HG03108 (cell line): ENCODE results near the gene SNX20.

ENCODE experiments used
- ATAC-seq: cut with Tn5 transposase; IDR thresholded peaks from one replicate; pipeline ENCODE4 v1.9.1; 2021; ENCODE audit warnings: moderate library complexity; ENCODE audit not compliant: unreplicated experiment

SNX20 gene, protein sequence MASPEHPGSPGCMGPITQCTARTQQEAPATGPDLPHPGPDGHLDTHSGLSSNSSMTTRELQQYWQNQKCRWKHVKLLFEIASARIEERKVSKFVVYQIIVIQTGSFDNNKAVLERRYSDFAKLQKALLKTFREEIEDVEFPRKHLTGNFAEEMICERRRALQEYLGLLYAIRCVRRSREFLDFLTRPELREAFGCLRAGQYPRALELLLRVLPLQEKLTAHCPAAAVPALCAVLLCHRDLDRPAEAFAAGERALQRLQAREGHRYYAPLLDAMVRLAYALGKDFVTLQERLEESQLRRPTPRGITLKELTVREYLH

GRCh38 chr16:50681021-50681885, at the start of gene SNX20:
TSS of gene SNX20 (minus strand) at chr16:50681312. CDS start at chr16:50677526, 3,786 bp downstream.
- ATAC-seq, result peak; percentile 52

GRCh38 chr16:50724306-50724705, 43.2 kb upstream of the SNX20 start:
- ATAC-seq, result no peak

GRCh38 chr16:50722960-50723359, 41.8 kb upstream of the SNX20 start:
- no peak for ATAC-seq

- no peak for ATAC-seq
These were observed 41.3 kb upstream of the SNX20 start for GRCh38 chr16:50722405-50722737.

- ATAC-seq, result no peak
These were observed 40.7 kb upstream of the SNX20 start for GRCh38 chr16:50721549-50722404.

GRCh38 chr16:50719401-50720337, 38.6 kb upstream of the SNX20 start:
- no peak for ATAC-seq

DNA sequence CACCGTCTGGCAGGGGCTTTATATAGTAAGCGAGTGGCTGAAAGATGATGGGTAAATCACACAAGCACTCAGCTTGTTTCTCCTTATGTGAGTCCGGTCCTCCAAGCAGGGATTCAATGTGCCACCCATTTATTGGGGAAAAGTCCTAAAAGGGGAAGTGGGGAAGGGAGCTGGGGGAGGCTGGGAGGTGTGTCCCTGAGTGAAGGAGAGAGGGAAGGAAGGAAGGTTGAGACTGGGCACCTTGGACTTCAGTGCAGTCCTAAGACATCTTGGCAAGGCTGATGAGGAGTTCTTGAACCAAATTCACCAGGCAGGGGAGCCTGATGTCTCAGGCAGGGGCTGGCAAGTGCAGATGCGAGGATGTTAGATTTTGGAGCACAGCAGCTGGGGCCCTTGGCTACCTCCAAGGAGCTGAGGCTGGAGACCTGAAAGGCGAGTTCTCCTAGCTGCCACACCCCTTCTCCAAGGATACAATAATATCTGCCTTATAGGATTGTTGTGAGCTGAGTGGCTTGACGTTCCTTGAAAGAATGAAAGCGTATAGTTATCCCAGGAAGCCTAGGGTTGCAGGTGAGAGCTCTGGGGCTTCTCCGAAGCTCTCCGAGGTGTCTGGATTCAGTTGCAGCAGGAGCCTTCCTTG, 37.8 kb upstream of the SNX20 start:
- ATAC-seq, result no peak

GRCh38 chr16:50718061-50718760, 37.1 kb upstream of the SNX20 start:
- no peak for ATAC-seq

GRCh38 chr16:50717494-50717893, 36.4 kb upstream of the SNX20 start:
- ATAC-seq, result no peak

GRCh38 chr16:50717091-50717490, 36.0 kb upstream of the SNX20 start:
- no peak for ATAC-seq

DNA sequence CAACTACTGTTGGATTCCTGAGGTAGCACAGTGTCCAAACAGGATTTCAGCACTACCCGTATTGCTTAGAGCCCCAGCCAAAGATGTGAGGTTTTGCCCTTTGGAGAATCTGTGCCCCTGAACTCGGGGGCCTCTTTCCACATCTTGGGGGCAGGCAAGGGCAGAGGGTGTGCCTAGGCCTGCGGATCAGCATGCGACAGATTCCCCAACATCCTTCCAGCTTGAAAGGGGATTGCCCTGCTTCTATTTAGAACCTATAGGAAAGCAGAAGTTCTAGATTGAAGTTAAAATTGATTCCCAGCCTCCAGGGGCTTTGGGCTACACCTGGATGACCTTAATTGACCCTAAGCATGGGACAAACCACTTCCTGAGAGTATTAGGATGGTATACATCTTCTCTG, 31.8 kb upstream of the SNX20 start:
- no peak for ATAC-seq

GRCh38 chr16:50712560-50712898, 31.4 kb upstream of the SNX20 start:
- ATAC-seq, result no peak

GRCh38 chr16:50711862-50712559, 30.9 kb upstream of the SNX20 start:
- no peak for ATAC-seq

GRCh38 chr16:50711040-50711439, 29.9 kb upstream of the SNX20 start:
- ATAC-seq, result no peak

DNA sequence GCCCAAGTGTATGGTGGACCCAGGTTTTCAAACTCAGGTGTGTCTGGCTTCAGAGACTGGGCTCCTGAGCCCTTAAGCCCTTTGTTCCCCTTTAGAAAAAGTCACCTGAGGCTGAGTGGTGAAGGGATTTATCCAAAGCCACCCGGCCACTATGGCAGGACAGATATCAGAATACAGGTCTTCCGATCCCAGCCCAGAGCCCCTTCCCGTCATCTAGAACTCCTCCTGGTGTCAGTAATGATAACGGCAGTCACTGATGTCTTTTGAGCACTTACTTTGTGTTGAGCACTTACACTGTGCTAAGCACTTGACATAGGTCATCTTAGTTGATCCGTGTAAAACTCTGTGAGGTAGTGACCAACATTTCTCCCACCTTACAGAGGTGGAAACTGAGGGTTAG, 28.9 kb upstream of the SNX20 start:
- ATAC-seq, result no peak

DNA sequence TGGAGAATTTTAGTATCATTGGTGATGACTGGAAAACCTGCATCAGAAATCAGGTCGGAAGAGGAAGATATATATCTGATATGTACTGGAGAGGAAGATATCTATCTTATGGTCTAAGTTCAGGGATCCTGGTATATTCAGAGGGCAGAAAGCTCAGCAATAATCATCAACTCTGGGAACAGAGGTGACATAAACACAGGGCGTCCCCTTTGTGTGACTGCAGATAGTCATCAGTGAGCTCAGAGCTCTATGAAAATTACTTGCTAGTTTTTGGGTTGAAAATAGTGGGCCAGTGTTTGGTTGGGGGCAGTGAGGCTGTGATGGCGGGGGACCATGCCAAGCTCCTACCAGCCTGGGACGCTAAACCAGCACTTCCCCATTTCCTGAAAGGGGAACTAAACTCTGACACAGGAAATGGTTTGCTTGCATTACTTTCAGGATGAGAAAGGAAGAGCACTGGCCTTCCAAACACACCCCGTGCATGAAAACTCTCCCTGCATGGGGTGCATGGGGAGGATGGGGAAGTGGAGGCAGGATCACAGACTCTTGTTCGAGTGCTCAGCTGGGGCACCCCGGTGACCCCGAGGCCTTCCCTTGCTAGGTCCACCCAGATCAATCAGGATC, 28.1 kb upstream of the SNX20 start:
- peak; percentile 61 for ATAC-seq

- no peak for ATAC-seq
These were observed 27.4 kb upstream of the SNX20 start for GRCh38 chr16:50708373-50709060.

GRCh38 chr16:50706250-50706649, 25.1 kb upstream of the SNX20 start:
- ATAC-seq, result no peak
